Measurements from ENCODE around the gene CSNK2A3.

CSNK2A3 gene

GRCh38 chr11:11316651-11317230 is 36.3 kb downstream of the CSNK2A3 start:
- Histone ChIP-seq H3K9me3 (ENCODE audit: insufficient read depth, low read length, severe bottlenecking) (no peaks in the 10 kb centered on the region), H3K36me3 (ENCODE audit: insufficient read depth, low read length) (no peaks in the 10 kb centered on the region), H3K27ac (ENCODE audit: low read length) (no peak overlapping the region), H3K27me3 (ENCODE audit: insufficient read depth, low read length, poor library complexity) (no peaks in the 10 kb centered on the region), H2AFZ (ENCODE audit: low read depth, low read length) (no peak overlapping the region), H3K79me2 (ENCODE audit: insufficient read depth, low read length) (no peaks in the 10 kb centered on the region), H3K9ac (ENCODE audit: low read depth, low read length) (no peak overlapping the region), H3K4me2 (ENCODE audit: insufficient read depth, low read length) (no peak overlapping the region), H4K20me1 (ENCODE audit: insufficient read depth, low read length) (no peaks in the 10 kb centered on the region), H3K4me3 (ENCODE audit: low read depth in 1 of 2, low read length in 2 of 2) (no peak overlapping the region), H3K4me1 (ENCODE audit: insufficient read depth, low read length) (no peaks in the 10 kb centered on the region)
- no peak for DNase-seq
- TF ChIP-seq, protein P1, sequence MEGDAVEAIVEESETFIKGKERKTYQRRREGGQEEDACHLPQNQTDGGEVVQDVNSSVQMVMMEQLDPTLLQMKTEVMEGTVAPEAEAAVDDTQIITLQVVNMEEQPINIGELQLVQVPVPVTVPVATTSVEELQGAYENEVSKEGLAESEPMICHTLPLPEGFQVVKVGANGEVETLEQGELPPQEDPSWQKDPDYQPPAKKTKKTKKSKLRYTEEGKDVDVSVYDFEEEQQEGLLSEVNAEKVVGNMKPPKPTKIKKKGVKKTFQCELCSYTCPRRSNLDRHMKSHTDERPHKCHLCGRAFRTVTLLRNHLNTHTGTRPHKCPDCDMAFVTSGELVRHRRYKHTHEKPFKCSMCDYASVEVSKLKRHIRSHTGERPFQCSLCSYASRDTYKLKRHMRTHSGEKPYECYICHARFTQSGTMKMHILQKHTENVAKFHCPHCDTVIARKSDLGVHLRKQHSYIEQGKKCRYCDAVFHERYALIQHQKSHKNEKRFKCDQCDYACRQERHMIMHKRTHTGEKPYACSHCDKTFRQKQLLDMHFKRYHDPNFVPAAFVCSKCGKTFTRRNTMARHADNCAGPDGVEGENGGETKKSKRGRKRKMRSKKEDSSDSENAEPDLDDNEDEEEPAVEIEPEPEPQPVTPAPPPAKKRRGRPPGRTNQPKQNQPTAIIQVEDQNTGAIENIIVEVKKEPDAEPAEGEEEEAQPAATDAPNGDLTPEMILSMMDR (IDR thresholded peaks at IDR 0.05; ENCODE audit: borderline replicate concordance, extremely low read depth, low read length, poor library complexity, severe bottlenecking), result no peak
- no peak for TF ChIP-seq EZH2 (IDR thresholded peaks at IDR 0.05; ENCODE audit: borderline replicate concordance, low read depth, low read length, severe bottlenecking)
- ATAC-seq (ENCODE audit: insufficient read depth, low read depth), result no peak

- no peaks in the 10 kb centered on the region for H3K9me3 ChIP-seq (ENCODE audit: insufficient read depth, low read length, severe bottlenecking)
- no peak for ATAC-seq (ENCODE audit: insufficient read depth, low read depth)
- TF ChIP-seq, protein P1 (IDR thresholded peaks at IDR 0.05; ENCODE audit: borderline replicate concordance, extremely low read depth, low read length, poor library complexity, severe bottlenecking), result no peak
- TF ChIP-seq EZH2 (IDR thresholded peaks at IDR 0.05; ENCODE audit: borderline replicate concordance, low read depth, low read length, severe bottlenecking), result no peak
These were observed 39.0 kb downstream of the CSNK2A3 start for GRCh38 chr11:11313902-11314692.

GRCh38 chr11:11313426-11313825 is 39.6 kb downstream of the CSNK2A3 start:
- no peak overlapping the region for H2AFZ ChIP-seq (ENCODE audit: low read depth, low read length)
- no peaks in the 10 kb centered on the region for H3K79me2 ChIP-seq (ENCODE audit: insufficient read depth, low read length)
- no peaks in the 10 kb centered on the region for H3K36me3 ChIP-seq (ENCODE audit: insufficient read depth, low read length)
- H3K4me1 ChIP-seq (ENCODE audit: insufficient read depth, low read length), result no peaks in the 10 kb centered on the region
- H4K20me1 ChIP-seq (ENCODE audit: insufficient read depth, low read length), result no peaks in the 10 kb centered on the region
- H3K27ac ChIP-seq (ENCODE audit: low read length), result no peak overlapping the region
- no peak overlapping the region for H3K9ac ChIP-seq (ENCODE audit: low read depth, low read length)
- H3K27me3 ChIP-seq (ENCODE audit: insufficient read depth, low read length, poor library complexity), result no peaks in the 10 kb centered on the region
- H3K4me2 ChIP-seq (ENCODE audit: insufficient read depth, low read length), result no peak overlapping the region
- H3K9me3 ChIP-seq (ENCODE audit: insufficient read depth, low read length, severe bottlenecking), result no peaks in the 10 kb centered on the region
- DNase-seq (no peak), ATAC-seq (ENCODE audit: insufficient read depth, low read depth) (no peak)
- TF ChIP-seq EZH2 (IDR thresholded peaks at IDR 0.05; ENCODE audit: borderline replicate concordance, low read depth, low read length, severe bottlenecking), result no peak
- TF ChIP-seq, protein P1 (IDR thresholded peaks at IDR 0.05; ENCODE audit: borderline replicate concordance, extremely low read depth, low read length, poor library complexity, severe bottlenecking), result no peak
- no peak overlapping the region for H3K4me3 ChIP-seq (ENCODE audit: low read depth in 1 of 2, low read length in 2 of 2)

More at GRCh38 chr11:11313902-11314692, 39.0 kb downstream of the CSNK2A3 start:
- Histone ChIP-seq H3K4me1 (ENCODE audit: insufficient read depth, low read length) (no peaks in the 10 kb centered on the region), H3K27me3 (ENCODE audit: insufficient read depth, low read length, poor library complexity) (no peaks in the 10 kb centered on the region), H3K79me2 (ENCODE audit: insufficient read depth, low read length) (no peaks in the 10 kb centered on the region), H3K36me3 (ENCODE audit: insufficient read depth, low read length) (no peaks in the 10 kb centered on the region), H3K9ac (ENCODE audit: low read depth, low read length) (no peak overlapping the region), H3K27ac (ENCODE audit: low read length) (no peak overlapping the region), H2AFZ (ENCODE audit: low read depth, low read length) (no peak overlapping the region), H3K4me3 (ENCODE audit: low read depth in 1 of 2, low read length in 2 of 2) (no peak overlapping the region), H3K4me2 (ENCODE audit: insufficient read depth, low read length) (no peak overlapping the region), H4K20me1 (ENCODE audit: insufficient read depth, low read length) (no peaks in the 10 kb centered on the region)
- DNase-seq, result no peak

All from DND-41 (cell line).